Cardiac septum (tissue), 1 donor: ENCODE measurements around the gene MERTK. TPM values are rescaled to one million over a fixed set of nuclear protein-coding genes. Genes with fewer than 3 reads are reported as not detected.
"Not testable (repeated sequence)": the region's sequence is repeated elsewhere in the genome, so short reads cannot be mapped to it uniquely, and the experiment has no call there.

Source experiments
- DNase-seq: peaks from one replicate; pipeline ENCODE4 v3.0.0-alpha.2; 2020; ENCODE audit warnings: low spot score
- intact Hi-C: fragments of 100-400 bp; cut with DNase I; formaldehyde crosslinking; loops from one replicate; pipeline ENCODE4 v1.14.0; 2022
- long read RNA-seq: library from polyadenylated mRNA; unstranded; transcript quantifications from one replicate; pipeline ENCODE4 v2.0.0, GENCODE V29; 2021
- total RNA-seq: library from RNA; stranded (reverse); fragmentation: NEBNext Ultra II Directional; extraction: Animal tissue kit (Norgen Biotek cat#: 25700); gene quantifications from one replicate; pipeline ENCODE4 v1.2.1, GENCODE V29; 2021
- donor health status: DM: no; HTN: no; CAD: no.

Gene MERTK
- total RNA-seq: 5.8 TPM
- long read RNA-seq, partial matches to known transcripts: 1 of 2 reads
- long read RNA-seq, other reads (novel, unspliced or antisense): 1 of 2 reads

DNA sequence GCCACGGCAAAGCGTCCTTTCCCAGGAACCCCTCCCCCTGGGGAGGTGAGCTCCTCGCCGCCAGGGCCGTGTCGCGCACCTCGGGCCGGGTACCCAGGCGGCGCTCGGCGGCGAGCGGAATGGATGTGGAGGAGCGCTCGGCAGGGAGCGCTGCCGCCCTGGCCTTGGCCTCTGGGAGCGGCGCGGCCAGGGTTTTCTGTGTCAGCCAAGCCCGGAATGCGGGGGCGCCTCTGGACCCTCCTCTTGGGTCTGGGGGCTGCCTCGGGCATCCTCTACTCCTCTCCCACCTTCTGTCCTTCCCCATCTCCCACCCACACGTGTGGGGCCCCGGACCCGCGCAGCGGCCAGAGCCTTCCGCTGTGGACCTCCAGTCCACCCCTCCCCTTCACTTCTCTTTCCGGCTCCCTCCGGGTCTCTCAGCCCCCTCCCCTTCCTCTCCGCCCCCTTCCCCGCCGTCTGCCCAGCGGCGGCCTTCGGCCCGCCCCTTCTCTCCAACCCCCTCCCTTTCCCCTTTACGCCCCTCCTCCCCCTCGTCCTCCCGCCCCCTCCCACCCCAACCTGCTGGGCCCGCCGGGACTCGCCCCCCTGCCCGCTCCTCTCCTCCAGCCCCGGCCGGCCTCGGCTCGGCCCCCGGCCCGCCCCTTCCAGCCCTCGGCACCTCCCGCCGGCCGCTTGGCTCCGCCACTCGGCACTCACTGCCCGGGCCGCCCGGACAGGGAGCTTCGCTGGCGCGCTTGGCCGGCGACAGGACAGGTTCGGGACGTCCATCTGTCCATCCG lies at the start of gene MERTK:
Gene MERTK, plus strand, starts transcription at position 684 of the 779 bp plus-strand sequence. CDS start 129 bp downstream, outside the sequence.
- intact Hi-C loops: loop anchor here (2.0 to 10.0 kb wide), 5 partner anchors 49 to 537 kb away; partner anchors contain the start of genes RGPD8 and ZC3H8
- DNase-seq: peak; percentile 94

DNA sequence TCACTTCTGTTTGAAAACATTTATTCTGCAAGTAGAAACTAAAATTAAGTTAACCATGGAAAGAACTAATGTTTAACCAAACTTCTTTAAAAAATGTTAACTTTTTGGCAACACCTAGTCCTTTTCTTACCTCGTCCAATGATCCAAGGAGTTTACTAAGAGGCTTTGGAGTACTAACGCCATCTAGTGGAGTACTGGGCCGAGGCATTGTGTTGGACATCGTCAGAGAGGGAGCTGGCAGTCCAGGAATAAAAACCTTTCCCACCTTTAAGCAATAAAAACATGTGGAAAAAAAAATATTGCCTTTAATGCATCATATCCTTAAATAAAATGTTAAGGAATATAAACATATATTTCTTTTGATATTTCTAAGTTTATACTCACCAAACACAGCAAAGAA lies 47.8 kb upstream of the MERTK start:
- intact Hi-C loops, DNase-seq: not testable (repeated sequence)

DNA sequence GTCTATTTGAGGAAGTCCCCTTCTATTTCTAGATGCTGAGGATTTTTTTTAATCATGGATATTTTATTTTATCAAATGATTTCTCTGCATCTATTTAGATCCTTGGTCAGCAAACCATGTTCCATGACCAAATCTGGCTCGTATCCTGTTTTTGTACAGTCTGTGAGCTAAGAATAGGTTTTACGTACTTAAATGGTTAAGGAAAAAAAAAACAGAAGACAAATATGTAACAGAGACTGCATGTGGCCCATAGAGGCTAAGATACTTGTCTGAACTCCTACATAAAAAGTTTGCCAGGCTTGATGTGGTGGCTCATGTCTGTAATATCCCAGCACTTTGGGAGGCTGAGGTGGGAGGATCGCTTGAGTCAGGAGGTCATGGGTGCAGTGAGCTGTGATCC lies 45.9 kb upstream of the MERTK start:
- intact Hi-C loops: not testable (repeated sequence)

DNA sequence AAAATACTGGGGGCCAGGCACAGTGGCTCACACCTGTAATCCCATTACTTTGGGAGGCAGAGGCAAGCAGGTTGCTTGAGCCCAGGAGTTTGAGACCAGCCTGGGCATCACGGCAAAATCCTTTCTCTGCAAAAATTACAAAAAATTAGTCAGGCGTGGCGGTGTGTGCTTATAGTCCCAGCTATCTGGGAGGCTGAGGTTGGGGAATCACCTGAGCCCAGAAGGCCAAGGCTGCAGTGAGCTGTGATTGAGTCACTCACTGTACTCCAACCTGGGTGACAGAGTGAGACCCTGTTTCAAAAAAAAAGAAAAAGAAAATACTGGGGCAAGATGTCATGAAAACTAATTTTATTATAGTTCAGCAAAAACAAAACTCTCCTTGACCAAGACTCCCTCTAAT lies 38.4 kb upstream of the MERTK start:
- intact Hi-C loops, DNase-seq: not testable (repeated sequence)

More for the DNA sequence above, 45.9 kb upstream of the MERTK start:
- DNase-seq: not testable (repeated sequence)

DNA sequence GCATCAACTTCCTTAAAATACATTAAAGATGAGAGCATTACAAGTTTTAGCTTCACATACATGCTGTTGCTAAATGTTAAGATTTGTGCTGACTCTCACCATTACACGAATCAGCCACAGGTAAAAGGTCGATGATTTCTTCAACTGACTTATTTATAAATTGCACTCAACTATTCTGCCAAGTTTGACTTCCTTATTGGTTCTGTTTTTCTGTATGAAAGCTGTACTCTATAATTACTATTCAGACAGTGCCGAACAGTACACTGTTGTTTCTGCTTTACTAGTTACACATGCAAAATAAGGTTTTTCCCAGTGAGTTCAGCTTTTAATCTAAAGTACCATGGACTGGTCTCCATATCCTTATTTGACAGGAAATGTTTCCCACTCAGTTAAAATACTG lies 33.3 kb upstream of the MERTK start:
- intact Hi-C loops, DNase-seq: not testable (repeated sequence)

DNA sequence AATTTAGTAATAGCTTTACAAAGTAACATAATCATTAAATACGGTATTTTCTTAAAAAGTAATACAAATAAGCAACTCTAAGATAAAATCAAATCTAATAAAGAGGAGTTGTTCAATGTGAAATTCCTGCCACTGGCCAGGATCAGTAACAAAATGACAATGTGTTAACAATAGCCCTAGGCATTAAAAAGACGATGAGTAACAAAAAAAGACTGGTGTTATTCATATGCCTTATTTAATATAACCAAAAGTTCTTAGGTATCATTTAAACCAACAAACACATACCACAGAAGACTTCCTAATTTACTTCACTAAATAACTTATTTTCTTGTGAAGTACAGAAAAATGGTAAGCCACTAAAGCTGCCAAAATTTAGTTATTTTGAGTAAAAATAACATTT lies 25.6 kb upstream of the MERTK start:
- intact Hi-C loops, DNase-seq: not testable (repeated sequence)

DNA sequence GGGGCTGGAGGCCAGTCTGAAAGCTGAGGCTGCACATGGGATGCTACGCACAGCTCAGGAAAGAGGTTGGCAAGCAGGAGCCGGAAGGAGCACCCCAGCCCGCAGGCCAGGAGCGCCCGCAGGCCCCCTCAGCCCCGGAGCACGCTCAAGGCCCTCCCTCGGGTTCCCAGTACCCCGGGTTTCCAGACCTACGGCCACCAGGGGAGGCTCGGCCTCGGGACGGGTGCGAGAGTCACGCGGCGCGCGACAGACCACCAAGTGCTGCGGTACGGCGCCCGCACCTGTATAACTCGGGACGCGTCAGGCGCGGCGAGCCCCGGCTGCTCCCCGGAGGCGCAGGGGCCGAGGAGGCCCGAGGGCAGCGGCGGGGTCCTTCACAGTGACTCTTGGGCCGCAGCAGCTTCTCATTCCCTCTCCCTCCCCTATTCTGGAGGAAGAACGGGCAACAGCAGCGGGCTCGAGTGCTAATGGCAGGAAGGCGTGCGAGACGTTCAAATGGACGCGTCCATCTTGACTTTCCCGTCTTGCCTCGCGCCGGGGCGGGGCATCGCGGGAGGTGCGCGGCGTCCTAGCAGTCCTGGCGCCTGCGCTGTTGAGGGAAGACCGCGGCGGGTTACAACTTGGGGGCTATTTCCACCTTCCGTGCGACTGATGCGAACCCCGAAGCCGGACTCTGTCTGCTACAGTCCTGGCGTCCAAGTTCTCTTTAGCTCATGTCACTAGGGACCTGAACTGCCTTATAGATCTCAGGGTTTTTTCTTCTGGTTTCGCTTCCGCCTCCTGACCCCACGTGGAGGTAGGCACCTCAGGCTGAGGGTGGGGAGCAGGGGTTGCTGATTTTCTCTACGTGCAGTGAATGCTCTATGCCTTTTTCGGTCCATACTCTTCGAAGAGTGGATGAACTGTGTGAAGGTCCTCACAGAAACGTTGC lies 14.5 kb upstream of the MERTK start, which contains the start of gene ANAPC1:
Gene ANAPC1, minus strand, starts transcription at position 533 of the 931 bp plus-strand sequence. CDS start 3,368 bp downstream, outside the sequence.
- peak; percentile 94 for DNase-seq
- intact Hi-C loops: no loop called here

DNA sequence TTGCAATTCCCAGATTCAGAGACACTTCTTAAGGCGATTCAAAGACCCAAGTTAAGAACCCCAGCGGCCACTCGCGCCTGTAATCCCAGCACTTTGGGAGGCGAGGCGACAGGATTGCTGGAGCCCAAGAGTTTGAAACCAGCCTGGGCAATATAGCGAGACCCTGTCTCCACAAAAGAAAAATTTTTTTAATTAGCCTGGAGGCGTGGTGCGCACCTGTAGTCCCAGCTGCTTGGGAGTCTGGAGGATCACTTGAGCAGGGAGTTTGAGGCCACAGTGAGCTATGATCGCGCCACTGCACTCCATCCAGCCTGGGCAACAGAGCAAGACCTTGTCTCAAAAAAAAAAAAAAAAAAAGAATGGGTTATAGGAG lies 13.8 kb upstream of the MERTK start:
- intact Hi-C loops: no loop called here
- DNase-seq: no peak

DNA sequence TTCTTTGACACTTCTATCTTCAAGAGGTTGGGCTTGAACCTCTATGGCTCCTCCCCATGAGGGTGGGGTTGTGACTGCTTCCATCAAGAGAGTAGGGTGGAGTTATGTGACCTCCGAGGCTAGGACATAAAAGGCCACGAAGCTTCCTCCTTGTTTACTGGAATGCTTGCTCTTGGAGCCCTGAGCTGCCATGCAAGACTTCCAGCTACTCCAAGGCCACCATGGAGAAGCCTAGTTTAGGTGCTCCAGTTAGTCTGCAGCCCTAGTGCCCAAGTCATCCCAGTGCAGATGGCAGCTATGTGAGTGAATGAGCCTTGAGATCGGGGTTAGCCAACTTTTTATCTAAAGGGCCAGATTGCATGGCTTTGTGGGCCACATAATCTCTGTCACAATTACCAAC lies 2.4 kb upstream of the MERTK start:
- intact Hi-C loops: loop anchor here (5.0 to 10.0 kb wide), 3 partner anchors 51 to 539 kb away; partner anchors contain the start of genes RGPD8 and ZC3H8
- DNase-seq: no peak

DNA sequence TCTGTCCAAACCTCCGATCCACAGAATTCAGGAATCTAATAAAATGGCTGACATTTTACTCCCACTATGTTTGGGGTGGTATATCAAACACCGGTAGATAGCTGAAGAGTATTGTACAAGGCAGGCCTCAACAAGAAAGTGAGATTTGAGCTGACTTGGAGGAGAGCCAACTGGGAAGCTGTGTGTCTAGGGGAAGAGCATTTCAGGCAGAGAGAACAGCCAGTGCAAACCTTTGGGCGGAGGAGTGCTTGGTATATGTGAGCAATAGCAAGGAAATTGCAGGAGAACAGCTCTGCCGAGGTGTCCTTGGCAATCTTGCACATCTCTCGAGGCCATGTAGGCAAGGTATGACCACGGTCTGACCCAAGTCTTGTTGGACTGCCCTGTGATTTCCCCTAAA lies 1.8 kb upstream of the MERTK start:
- intact Hi-C loops: loop anchor here (5.0 to 10.0 kb wide), 3 partner anchors 51 to 538 kb away; partner anchors contain the start of genes RGPD8 and ZC3H8
- DNase-seq: no peak

DNA sequence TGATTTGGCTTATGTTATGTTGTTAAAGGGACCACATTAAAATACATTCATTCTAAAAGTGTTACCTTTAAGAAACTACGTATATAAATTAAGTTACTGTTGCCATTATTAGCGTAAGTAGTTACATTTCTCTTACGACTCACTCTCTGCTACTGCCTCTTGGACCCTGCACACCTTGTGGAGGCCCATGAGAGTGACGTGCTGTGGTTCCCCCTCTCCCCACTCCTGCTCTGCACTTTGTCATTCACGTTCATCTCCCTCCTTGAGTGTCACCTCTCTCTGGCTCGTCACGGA lies 830 bp upstream of the MERTK start:
- no peak for DNase-seq
- intact Hi-C loops: loop anchor here (5.0 to 10.0 kb wide), 3 partner anchors 50 to 537 kb away; partner anchors contain the start of genes RGPD8 and ZC3H8

DNA sequence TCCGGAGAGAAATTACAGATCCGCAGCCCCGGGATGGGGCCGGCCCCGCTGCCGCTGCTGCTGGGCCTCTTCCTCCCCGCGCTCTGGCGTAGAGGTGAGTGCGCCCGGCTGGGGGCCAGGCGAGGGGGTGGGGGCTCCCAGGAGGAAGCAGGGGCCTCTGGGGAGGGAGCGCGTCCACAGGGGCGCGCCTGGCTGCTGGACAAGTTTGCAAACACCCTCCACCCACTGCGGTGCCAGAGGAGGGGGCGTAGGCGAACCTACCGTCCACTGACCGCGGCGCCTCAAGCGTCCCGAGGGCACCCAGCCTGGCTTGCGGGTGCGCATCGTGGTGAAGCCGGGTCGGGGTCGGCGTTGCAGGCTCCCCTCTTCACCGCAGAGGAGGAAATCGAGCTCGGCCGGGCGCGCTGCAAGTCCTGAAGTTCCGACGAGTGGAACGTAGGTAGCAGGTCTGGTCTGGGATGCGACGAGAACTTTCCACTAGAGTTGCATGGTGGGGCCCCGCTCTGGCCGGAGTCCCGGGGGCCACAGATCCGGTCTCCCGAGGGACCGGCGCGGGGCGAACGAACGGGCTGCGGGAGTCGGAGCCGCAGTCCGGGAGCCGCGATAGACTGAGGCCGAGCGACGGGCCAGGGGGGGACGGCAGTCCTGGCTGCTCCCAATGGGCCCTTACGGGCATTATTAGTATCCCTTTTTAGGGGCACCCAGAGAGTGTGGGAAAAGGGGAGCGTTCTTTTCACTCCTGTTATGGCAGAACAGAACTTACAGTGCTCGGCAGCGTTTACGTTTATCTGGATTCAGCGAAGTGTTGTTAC lies 502 bp downstream of the MERTK start:
- no peak for DNase-seq
- intact Hi-C loops: loop anchor here (2.0 to 10.0 kb wide), 5 partner anchors 48 to 536 kb away; partner anchors contain the start of genes RGPD8 and ZC3H8

DNA sequence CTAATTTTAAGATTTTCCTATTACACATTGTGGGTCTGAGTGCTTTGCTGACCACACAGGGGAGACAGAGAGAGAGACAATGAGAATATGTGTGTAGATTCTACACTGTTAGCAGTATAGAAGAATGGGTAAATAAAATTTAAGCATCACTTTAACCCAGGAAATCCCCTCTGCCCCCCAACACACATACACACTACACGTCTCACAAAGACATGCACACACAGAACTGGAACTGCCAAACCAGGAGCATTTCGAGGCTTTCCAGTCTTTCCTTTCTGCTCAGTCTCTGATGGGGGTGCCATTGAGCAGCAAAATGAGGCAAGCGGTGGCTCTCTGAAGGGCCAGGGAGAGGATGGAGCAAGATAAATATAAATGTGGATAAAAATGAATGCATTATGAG lies 2.5 kb downstream of the MERTK start:
- intact Hi-C loops: no loop called here
- no peak for DNase-seq

DNA sequence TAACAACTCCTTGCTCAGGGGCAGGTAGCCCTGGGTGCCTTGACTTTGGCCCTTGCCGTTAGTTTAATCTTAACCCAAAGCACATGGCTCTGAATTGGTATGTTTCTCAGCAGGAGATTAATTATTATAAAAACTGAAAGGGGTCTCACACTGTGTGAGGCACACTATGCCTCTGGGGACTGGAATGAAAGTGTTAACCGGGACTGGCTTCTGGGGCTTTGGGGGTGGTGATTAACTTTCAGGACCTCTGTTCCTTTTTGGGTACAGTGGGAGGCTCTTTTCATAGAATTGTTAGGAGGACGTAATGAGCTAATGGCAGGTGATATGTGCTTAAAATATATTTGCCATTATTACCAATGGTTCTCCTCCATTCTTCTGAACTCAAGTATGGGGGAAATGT lies 5.1 kb downstream of the MERTK start:
- intact Hi-C loops: no loop called here
- no peak for DNase-seq

DNA sequence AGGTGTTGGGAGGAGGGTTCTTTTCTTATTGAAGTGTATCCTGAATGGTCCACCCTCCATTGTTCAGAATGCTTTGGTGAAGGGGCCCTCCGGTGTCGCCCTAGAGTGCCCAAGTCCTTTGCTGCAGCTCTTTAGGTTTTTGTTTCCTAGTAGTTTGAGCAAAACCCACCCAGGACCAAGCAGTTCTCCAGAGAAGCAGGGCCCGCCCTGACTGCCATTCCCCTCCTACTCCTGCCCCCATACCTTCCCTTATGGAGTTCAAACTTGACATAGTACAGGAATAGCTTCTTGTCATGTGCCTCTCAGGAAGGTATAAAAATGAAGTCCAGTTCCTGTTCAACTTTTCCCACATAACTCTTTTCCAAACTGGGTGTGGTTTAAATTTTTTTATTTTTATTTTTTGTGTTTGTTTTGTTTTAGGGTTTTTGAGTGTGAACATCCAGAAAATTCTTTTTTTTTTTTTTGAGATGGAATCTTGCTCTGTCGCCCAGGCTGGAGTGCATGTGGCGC lies 5.6 kb downstream of the MERTK start:
- no peak for DNase-seq
- intact Hi-C loops: no loop called here

DNA sequence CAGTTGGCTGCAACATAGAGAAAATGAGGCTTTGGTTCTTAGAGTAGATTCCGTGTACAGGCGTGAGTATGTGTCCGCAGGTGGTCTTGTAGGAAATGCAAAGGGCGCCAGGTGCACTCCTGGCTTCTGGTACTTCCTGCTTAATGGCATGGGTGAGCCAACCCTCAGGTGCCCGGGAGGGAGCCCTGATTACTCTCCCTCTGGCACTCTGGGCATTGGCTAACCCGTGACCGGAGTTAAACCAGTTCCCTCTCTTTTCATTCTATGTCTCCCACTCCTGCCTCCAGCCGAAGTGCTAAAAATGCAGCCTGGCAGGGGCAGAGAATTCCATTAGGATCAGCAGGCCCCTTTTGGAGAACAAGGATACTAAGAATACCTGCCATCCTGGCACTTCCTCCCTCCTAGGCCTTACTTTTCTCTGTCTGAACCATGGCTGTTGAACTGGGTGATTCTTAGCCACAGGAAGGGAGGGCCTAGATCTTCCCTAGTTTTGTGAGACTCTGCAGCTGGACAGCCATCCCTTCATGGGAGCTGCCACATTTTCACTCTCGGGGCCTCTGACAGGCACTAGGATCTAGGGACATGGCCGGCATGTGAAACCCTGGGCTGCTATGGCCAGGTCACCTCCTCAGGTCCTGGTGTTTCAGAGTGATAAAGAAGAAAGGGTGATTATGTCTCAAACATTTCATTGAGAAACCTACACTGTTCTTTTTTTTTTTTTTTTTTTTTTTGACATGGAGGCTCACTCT lies 6.5 kb downstream of the MERTK start:
- intact Hi-C loops: no loop called here
- DNase-seq: no peak

DNA sequence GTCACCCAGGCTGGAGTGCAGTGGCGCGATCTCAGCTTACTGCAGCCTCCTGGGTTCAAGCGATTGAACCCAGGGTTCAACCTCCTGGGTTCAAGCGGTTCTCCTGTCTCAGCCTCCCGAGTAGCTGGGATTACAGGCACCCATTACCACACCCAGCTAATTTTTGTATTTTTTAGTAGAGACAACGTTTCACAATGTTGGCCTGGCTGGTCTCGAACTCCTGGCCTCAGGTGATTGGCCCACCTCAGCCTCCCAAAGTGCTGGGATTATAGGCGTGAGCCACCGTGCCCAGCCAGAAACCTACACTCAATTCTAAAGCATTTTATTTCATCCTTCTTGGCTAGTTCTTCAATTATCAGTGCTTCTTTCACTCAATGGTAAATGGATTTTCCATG lies 7.1 kb downstream of the MERTK start:
- intact Hi-C loops, DNase-seq: not testable (repeated sequence)

DNA sequence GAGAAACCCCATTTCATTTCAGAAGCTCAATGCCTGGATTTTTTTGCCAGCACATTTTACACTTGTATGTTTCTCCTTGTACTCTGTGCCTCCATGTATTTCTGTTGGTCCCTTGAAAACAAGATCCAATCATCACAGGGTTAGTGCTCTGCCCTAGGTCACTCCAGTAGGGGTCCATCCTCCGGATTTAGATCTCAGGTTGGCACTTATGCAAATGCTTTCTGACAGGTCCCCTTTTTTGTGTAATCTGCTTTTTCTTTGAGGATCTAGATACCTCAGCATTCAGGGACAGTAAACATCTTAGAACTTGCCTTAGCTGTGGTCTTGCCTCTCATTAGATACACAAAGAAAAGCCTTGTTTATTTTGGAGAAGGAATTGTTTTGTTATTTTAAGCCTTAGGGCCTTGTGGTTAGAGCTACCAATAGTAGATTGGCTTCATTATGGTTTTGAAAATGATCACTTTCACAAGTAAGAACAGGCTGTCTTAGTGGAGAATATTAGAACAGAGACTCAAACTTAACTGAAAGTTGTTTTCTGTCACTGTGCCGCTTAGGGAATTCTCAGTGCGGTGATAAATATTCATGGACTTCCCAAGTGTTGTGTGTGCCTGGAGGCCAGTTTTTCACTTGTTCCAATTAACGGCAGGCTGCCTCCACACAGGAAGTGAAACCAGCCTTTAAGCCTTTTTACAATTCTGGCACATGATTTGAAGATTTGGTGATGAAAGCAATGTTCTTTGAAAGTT lies 7.8 kb downstream of the MERTK start:
- DNase-seq: no peak
- intact Hi-C loops: no loop called here
